SK-N-SH (cell line): ENCODE measurements around the gene LRRC27. TPM values are rescaled to one million over a fixed set of nuclear protein-coding genes. Genes with fewer than 3 reads are reported as not detected.

Experiments used
- CTCF ChIA-PET: fragments of 300-600, 350-600 bp; formaldehyde crosslinking; extraction: SDS; loops from one replicate; lab custom pipeline; 2021; lab: Yijun Ruan, JAX
- POLR2A ChIA-PET: fragments of 350-600 bp; sonication (Branson Sonifier 250); formaldehyde crosslinking; extraction: SDS; loops from one replicate; lab custom pipeline; 2020; ENCODE audit warnings: antibody characterized with exemption, inconsistent platforms; lab: Yijun Ruan, JAX
- DNase-seq: peaks from one replicate; pipeline ENCODE4 v3.0.0; 2012
- H2AFZ ChIP-seq: fragments of 200-600 bp; sonication (generic); 2 replicates; pipeline ENCODE4 v1.8.1; 2016; ENCODE audit warnings: antibody characterized with exemption, mild to moderate bottlenecking, low read depth
- H3F3A ChIP-seq: fragments of 200-600 bp; sonication (generic); replicated peaks from 2 replicates; pipeline ENCODE3; 2016; ENCODE audit warnings: antibody characterized with exemption, mild to moderate bottlenecking; ENCODE audit not compliant: insufficient read depth
- H3K27ac ChIP-seq, 2 experiments: fragments of 200-500 bp in 1 of 2; fragments of 200-600 bp in 1 of 2; sonication (Bioruptor generic) in 1 of 2; sonication (generic), shearing (Covaris generic) in 1 of 2; 2 replicates each; pipeline versions ENCODE4 v1.5.1 to v1.6.1; 2014 to 2016; ENCODE audit warnings: low read depth in 2 of 2, inconsistent platforms in 1 of 2, low read length in 1 of 2, mild to moderate bottlenecking in 1 of 2, mixed read lengths in 1 of 2
- H3K27me3 ChIP-seq: fragments of 200-600 bp; sonication (generic), shearing (Covaris generic); 2 replicates; pipeline ENCODE4 v1.6.1; 2016; ENCODE audit warnings: mixed run types; ENCODE audit not compliant: insufficient read depth
- H3K36me3 ChIP-seq, 2 experiments: fragments of 200-500 bp in 1 of 2; fragments of 200-600 bp in 1 of 2; sonication (Bioruptor generic) in 1 of 2; sonication (generic) in 1 of 2; replicated peaks in 1 of 2; 2 replicates each; pipeline versions ENCODE3 to v1.5.1; 2014 to 2016; ENCODE audit warnings: low read length in 1 of 2, mild to moderate bottlenecking in 1 of 2; ENCODE audit not compliant: insufficient read depth in 2 of 2, control insufficient read depth in 1 of 2
- H3K4me1 ChIP-seq, 2 experiments: fragments of 200-500 bp in 1 of 2; fragments of 200-600 bp in 1 of 2; sonication (Bioruptor generic) in 1 of 2; sonication (generic), shearing (Covaris generic) in 1 of 2; 2 replicates each; pipeline versions ENCODE4 v1.5.1 to v1.6.1; 2014 to 2016; ENCODE audit warnings: low read depth in 1 of 2, low read length in 1 of 2, mixed run types in 1 of 2; ENCODE audit not compliant: insufficient read depth in 2 of 2, control insufficient read depth in 1 of 2
- H3K4me2 ChIP-seq: fragments of 200-600 bp; sonication (generic), shearing (Covaris generic); 2 replicates; pipeline ENCODE4 v1.6.1; 2017; ENCODE audit warnings: mixed run types
- H3K4me3 ChIP-seq, 2 experiments: fragments of 200-500 bp in 1 of 2; fragments of 200-600 bp in 1 of 2; sonication (Bioruptor generic) in 1 of 2; sonication (generic), shearing (Covaris generic) in 1 of 2; 2 replicates each; pipeline versions ENCODE4 v1.5.1 to v1.8.1; 2014 to 2016; ENCODE audit warnings: low read depth in 2 of 2, inconsistent platforms in 1 of 2, low read length in 1 of 2, mild to moderate bottlenecking in 1 of 2, mixed read lengths in 1 of 2, moderate library complexity in 1 of 2
- H3K79me2 ChIP-seq: fragments of 200-600 bp; sonication (generic); 2 replicates; pipeline ENCODE4 v1.8.1; 2017; ENCODE audit warnings: mild to moderate bottlenecking; ENCODE audit not compliant: insufficient read depth
- H3K9ac ChIP-seq: fragments of 200-600 bp; sonication (generic); 2 replicates; pipeline ENCODE4 v1.6.1; 2017; ENCODE audit warnings: mixed run types
- H3K9me2 ChIP-seq: fragments of 200-600 bp; sonication (generic); 2 replicates; pipeline ENCODE4 v1.6.1; 2017; ENCODE audit warnings: mixed run types
- H3K9me3 ChIP-seq: fragments of 200-600 bp; sonication (generic); 2 replicates; pipeline ENCODE4 v1.6.1; 2017; ENCODE audit warnings: mixed run types, mild to moderate bottlenecking, moderate library complexity
- H4K20me1 ChIP-seq: fragments of 200-600 bp; sonication (generic); 2 replicates; pipeline ENCODE4 v1.6.1; 2017; ENCODE audit warnings: mild to moderate bottlenecking, mixed run types; ENCODE audit not compliant: insufficient read depth
- CHD2 ChIP-seq: fragments of 150-350 bp; IDR thresholded peaks from 2 replicates; pipeline ENCODE4 v1.6.1; 2018; ENCODE audit warnings: low read length; ENCODE audit not compliant: partially characterized antibody
- FOSL2 ChIP-seq: IDR thresholded peaks from 2 replicates; pipeline ENCODE4 v1.4.0; 2012; ENCODE audit warnings: low read depth, mild to moderate bottlenecking, moderate library complexity, borderline replicate concordance
- FOXJ3 ChIP-seq: sonication (generic); formaldehyde crosslinking; IDR thresholded peaks from 2 replicates; pipeline ENCODE4 v1.5.1; 2020; ENCODE audit warnings: mild to moderate bottlenecking, missing genetic modification reagents
- FOXM1 ChIP-seq: IDR thresholded peaks from 2 replicates; pipeline ENCODE4 v1.4.0; 2012; ENCODE audit warnings: low read depth, mild to moderate bottlenecking
- GABPA ChIP-seq: IDR thresholded peaks from 2 replicates; pipeline ENCODE4 v1.4.0; 2012; ENCODE audit warnings: low read depth, mild to moderate bottlenecking
- IRF3 ChIP-seq: fragments of 150-350 bp; IDR thresholded peaks from 2 replicates; pipeline ENCODE4 v1.6.1; 2016; ENCODE audit warnings: mild to moderate bottlenecking, low read depth, low read length
- NRF1 ChIP-seq: IDR thresholded peaks from 2 replicates; pipeline ENCODE4 v1.6.1; 2012; ENCODE audit warnings: low read depth, mild to moderate bottlenecking, low read length
- RCOR1 ChIP-seq: fragments of 150-350 bp; IDR thresholded peaks from 2 replicates; pipeline ENCODE4 v1.6.1; 2017; ENCODE audit warnings: antibody characterized with exemption, low read length
- RXRA ChIP-seq: IDR thresholded peaks from 2 replicates; pipeline ENCODE4 v1.4.0; 2012; ENCODE audit warnings: low read depth, mild to moderate bottlenecking, borderline replicate concordance
- TAF1 ChIP-seq: IDR thresholded peaks from 2 replicates; pipeline ENCODE4 v1.6.1; 2012; ENCODE audit warnings: low read depth, mild to moderate bottlenecking, low read length, moderate library complexity, borderline replicate concordance
- USF1 ChIP-seq: IDR thresholded peaks from 2 replicates; pipeline ENCODE4 v1.4.0; 2012; ENCODE audit warnings: low read depth, borderline replicate concordance
- ZBTB33 ChIP-seq: IDR thresholded peaks from 2 replicates; pipeline ENCODE4 v1.4.0; 2012; ENCODE audit warnings: low read depth, borderline replicate concordance
- WGBS: methylation state at CpG from one replicate; pipeline ENCODE4 v1.1.6; 2017; ENCODE audit warnings: low lambda C conversion rate; 5-methylcytosine and 5-hydroxymethylcytosine counted together
- polyA plus RNA-seq, 3 experiments: library from polyadenylated mRNA; depleted of rRNA; stranded (reverse); fragments of >200 nt; gene quantifications; 2 replicates each; pipeline ENCODE4 v1.2.3, GENCODE V29; 2012
- TF ChIP-seq, protein P1 (sequence below): IDR thresholded peaks from 2 replicates; pipeline ENCODE4 v1.6.1; 2012; ENCODE audit warnings: mild to moderate bottlenecking, low read depth, low read length, moderate library complexity
- TF ChIP-seq, protein P2 (sequence below): IDR thresholded peaks from 2 replicates; pipeline ENCODE4; 2012

Gene LRRC27
- polyA plus RNA-seq, 1 of the 3 experiments (the other 2 are of a cell fraction), result 10.0 TPM

DNA sequence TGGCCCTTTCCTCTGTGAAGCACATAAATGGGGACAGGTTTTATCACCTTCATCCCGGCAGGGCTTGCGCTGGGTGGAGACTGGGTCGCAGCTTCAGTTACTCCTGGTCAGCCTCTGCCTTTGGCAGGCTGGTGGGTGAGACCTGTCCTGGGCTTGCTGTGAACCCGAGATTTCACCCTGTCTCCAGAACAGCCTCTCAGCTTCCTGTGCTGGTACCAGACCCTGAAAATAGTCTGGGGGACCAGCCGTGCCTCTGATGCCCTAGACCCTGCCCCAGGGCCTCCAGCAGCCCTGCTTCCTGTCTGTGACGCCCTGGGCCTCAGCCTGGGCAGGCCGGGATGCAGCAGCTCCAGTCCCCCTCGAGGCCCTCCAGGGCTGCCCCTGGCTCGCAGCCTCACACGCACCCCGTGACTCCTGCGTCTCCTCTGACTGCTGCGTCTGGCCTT, 51.8 kb downstream of the LRRC27 start:
- Histone ChIP-seq H3K79me2 (no peaks in the 10 kb centered on the region), H3K4me3 (no peak overlapping the region), H3K36me3 (no peaks in the 10 kb centered on the region), H2AFZ (no peak overlapping the region), H4K20me1 (no peaks in the 10 kb centered on the region), H3K27me3 (no peaks in the 10 kb centered on the region), H3K9me2 (no peaks in the 10 kb centered on the region), H3K9ac (no peak overlapping the region), H3K4me1 (peaks cover 0 to 9% of the 10 kb centered on the region in 2 experiments; a peak in 1 of 4 replicates), H3K4me2 (no peak overlapping the region), H3F3A (no peaks in the 10 kb centered on the region), H3K9me3 (no peaks in the 10 kb centered on the region), H3K27ac (no peak overlapping the region; a peak in 1 of 4 replicates)
- no peak for DNase-seq
- ChIA-PET POLR2A (no interaction called here), CTCF (interaction anchor here (1.2 to 2.3 kb wide), 3 partner anchors 23 to 70 kb away, joined by 3 to 10 read pairs (median 4); no protein-coding TSS in a partner anchor)
- TF ChIP-seq, protein P1, sequence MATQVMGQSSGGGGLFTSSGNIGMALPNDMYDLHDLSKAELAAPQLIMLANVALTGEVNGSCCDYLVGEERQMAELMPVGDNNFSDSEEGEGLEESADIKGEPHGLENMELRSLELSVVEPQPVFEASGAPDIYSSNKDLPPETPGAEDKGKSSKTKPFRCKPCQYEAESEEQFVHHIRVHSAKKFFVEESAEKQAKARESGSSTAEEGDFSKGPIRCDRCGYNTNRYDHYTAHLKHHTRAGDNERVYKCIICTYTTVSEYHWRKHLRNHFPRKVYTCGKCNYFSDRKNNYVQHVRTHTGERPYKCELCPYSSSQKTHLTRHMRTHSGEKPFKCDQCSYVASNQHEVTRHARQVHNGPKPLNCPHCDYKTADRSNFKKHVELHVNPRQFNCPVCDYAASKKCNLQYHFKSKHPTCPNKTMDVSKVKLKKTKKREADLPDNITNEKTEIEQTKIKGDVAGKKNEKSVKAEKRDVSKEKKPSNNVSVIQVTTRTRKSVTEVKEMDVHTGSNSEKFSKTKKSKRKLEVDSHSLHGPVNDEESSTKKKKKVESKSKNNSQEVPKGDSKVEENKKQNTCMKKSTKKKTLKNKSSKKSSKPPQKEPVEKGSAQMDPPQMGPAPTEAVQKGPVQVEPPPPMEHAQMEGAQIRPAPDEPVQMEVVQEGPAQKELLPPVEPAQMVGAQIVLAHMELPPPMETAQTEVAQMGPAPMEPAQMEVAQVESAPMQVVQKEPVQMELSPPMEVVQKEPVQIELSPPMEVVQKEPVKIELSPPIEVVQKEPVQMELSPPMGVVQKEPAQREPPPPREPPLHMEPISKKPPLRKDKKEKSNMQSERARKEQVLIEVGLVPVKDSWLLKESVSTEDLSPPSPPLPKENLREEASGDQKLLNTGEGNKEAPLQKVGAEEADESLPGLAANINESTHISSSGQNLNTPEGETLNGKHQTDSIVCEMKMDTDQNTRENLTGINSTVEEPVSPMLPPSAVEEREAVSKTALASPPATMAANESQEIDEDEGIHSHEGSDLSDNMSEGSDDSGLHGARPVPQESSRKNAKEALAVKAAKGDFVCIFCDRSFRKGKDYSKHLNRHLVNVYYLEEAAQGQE, result no peak
- TF ChIP-seq FOSL2, result no peak
- no peak for TF ChIP-seq GABPA
- no peak for TF ChIP-seq NRF1
- no peak for TF ChIP-seq TAF1
- TF ChIP-seq USF1, result no peak
- TF ChIP-seq FOXJ3, result no peak
- TF ChIP-seq RXRA, result no peak
- TF ChIP-seq, protein P2, sequence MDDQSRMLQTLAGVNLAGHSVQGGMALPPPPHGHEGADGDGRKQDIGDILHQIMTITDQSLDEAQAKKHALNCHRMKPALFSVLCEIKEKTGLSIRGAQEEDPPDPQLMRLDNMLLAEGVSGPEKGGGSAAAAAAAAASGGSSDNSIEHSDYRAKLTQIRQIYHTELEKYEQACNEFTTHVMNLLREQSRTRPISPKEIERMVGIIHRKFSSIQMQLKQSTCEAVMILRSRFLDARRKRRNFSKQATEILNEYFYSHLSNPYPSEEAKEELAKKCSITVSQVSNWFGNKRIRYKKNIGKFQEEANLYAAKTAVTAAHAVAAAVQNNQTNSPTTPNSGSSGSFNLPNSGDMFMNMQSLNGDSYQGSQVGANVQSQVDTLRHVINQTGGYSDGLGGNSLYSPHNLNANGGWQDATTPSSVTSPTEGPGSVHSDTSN, result no peak
- TF ChIP-seq FOXM1, result no peak
- TF ChIP-seq IRF3, result no peak
- no peak for TF ChIP-seq ZBTB33
- no peak for TF ChIP-seq RCOR1
- TF ChIP-seq CHD2, result no peak
- WGBS, result 73% methylated on average over 11 of the region's 13 CpGs
